SK-N-SH (cell line): ENCODE measurements around the gene EVI5. TPM values are rescaled to one million over a fixed set of nuclear protein-coding genes. Genes with fewer than 3 reads are reported as not detected.

ENCODE experiments used
- CTCF ChIA-PET: fragments of 300-600, 350-600 bp; formaldehyde crosslinking; extraction: SDS; loops from one replicate; lab custom pipeline; 2021; lab: Yijun Ruan, JAX
- POLR2A ChIA-PET: fragments of 350-600 bp; sonication (Branson Sonifier 250); formaldehyde crosslinking; extraction: SDS; loops from one replicate; lab custom pipeline; 2020; ENCODE audit warnings: antibody characterized with exemption, inconsistent platforms; lab: Yijun Ruan, JAX
- DNase-seq: peaks from one replicate; pipeline ENCODE4 v3.0.0; 2012
- H2AFZ ChIP-seq: fragments of 200-600 bp; sonication (generic); 2 replicates; pipeline ENCODE4 v1.8.1; 2016; ENCODE audit warnings: antibody characterized with exemption, mild to moderate bottlenecking, low read depth
- H3F3A ChIP-seq: fragments of 200-600 bp; sonication (generic); replicated peaks from 2 replicates; pipeline ENCODE3; 2016; ENCODE audit warnings: antibody characterized with exemption, mild to moderate bottlenecking; ENCODE audit not compliant: insufficient read depth
- H3K27ac ChIP-seq, 2 experiments: fragments of 200-500 bp in 1 of 2; fragments of 200-600 bp in 1 of 2; sonication (Bioruptor generic) in 1 of 2; sonication (generic), shearing (Covaris generic) in 1 of 2; 2 replicates each; pipeline versions ENCODE4 v1.5.1 to v1.6.1; 2014 to 2016; ENCODE audit warnings: low read depth in 2 of 2, inconsistent platforms in 1 of 2, low read length in 1 of 2, mild to moderate bottlenecking in 1 of 2, mixed read lengths in 1 of 2
- H3K27me3 ChIP-seq: fragments of 200-600 bp; sonication (generic), shearing (Covaris generic); 2 replicates; pipeline ENCODE4 v1.6.1; 2016; ENCODE audit warnings: mixed run types; ENCODE audit not compliant: insufficient read depth
- H3K36me3 ChIP-seq, 2 experiments: fragments of 200-500 bp in 1 of 2; fragments of 200-600 bp in 1 of 2; sonication (Bioruptor generic) in 1 of 2; sonication (generic) in 1 of 2; replicated peaks in 1 of 2; 2 replicates each; pipeline versions ENCODE3 to v1.5.1; 2014 to 2016; ENCODE audit warnings: low read length in 1 of 2, mild to moderate bottlenecking in 1 of 2; ENCODE audit not compliant: insufficient read depth in 2 of 2, control insufficient read depth in 1 of 2
- H3K4me1 ChIP-seq, 2 experiments: fragments of 200-500 bp in 1 of 2; fragments of 200-600 bp in 1 of 2; sonication (Bioruptor generic) in 1 of 2; sonication (generic), shearing (Covaris generic) in 1 of 2; 2 replicates each; pipeline versions ENCODE4 v1.5.1 to v1.6.1; 2014 to 2016; ENCODE audit warnings: low read depth in 1 of 2, low read length in 1 of 2, mixed run types in 1 of 2; ENCODE audit not compliant: insufficient read depth in 2 of 2, control insufficient read depth in 1 of 2
- H3K4me2 ChIP-seq: fragments of 200-600 bp; sonication (generic), shearing (Covaris generic); 2 replicates; pipeline ENCODE4 v1.6.1; 2017; ENCODE audit warnings: mixed run types
- H3K4me3 ChIP-seq, 2 experiments: fragments of 200-500 bp in 1 of 2; fragments of 200-600 bp in 1 of 2; sonication (Bioruptor generic) in 1 of 2; sonication (generic), shearing (Covaris generic) in 1 of 2; 2 replicates each; pipeline versions ENCODE4 v1.5.1 to v1.8.1; 2014 to 2016; ENCODE audit warnings: low read depth in 2 of 2, inconsistent platforms in 1 of 2, low read length in 1 of 2, mild to moderate bottlenecking in 1 of 2, mixed read lengths in 1 of 2, moderate library complexity in 1 of 2
- H3K79me2 ChIP-seq: fragments of 200-600 bp; sonication (generic); 2 replicates; pipeline ENCODE4 v1.8.1; 2017; ENCODE audit warnings: mild to moderate bottlenecking; ENCODE audit not compliant: insufficient read depth
- H3K9ac ChIP-seq: fragments of 200-600 bp; sonication (generic); 2 replicates; pipeline ENCODE4 v1.6.1; 2017; ENCODE audit warnings: mixed run types
- H3K9me2 ChIP-seq: fragments of 200-600 bp; sonication (generic); 2 replicates; pipeline ENCODE4 v1.6.1; 2017; ENCODE audit warnings: mixed run types
- H3K9me3 ChIP-seq: fragments of 200-600 bp; sonication (generic); 2 replicates; pipeline ENCODE4 v1.6.1; 2017; ENCODE audit warnings: mixed run types, mild to moderate bottlenecking, moderate library complexity
- H4K20me1 ChIP-seq: fragments of 200-600 bp; sonication (generic); 2 replicates; pipeline ENCODE4 v1.6.1; 2017; ENCODE audit warnings: mild to moderate bottlenecking, mixed run types; ENCODE audit not compliant: insufficient read depth
- CHD2 ChIP-seq: fragments of 150-350 bp; IDR thresholded peaks from 2 replicates; pipeline ENCODE4 v1.6.1; 2018; ENCODE audit warnings: low read length; ENCODE audit not compliant: partially characterized antibody
- ELF1 ChIP-seq: IDR thresholded peaks from 2 replicates; pipeline ENCODE4 v1.4.0; 2012
- FOXJ3 ChIP-seq: sonication (generic); formaldehyde crosslinking; IDR thresholded peaks from 2 replicates; pipeline ENCODE4 v1.5.1; 2020; ENCODE audit warnings: mild to moderate bottlenecking, missing genetic modification reagents
- FOXM1 ChIP-seq: IDR thresholded peaks from 2 replicates; pipeline ENCODE4 v1.4.0; 2012; ENCODE audit warnings: low read depth, mild to moderate bottlenecking
- GABPA ChIP-seq: IDR thresholded peaks from 2 replicates; pipeline ENCODE4 v1.4.0; 2012; ENCODE audit warnings: low read depth, mild to moderate bottlenecking
- GATA2 ChIP-seq: sonication (generic); formaldehyde crosslinking; IDR thresholded peaks from 2 replicates; pipeline ENCODE4 v1.5.0; 2020; ENCODE audit warnings: mild to moderate bottlenecking, missing genetic modification reagents
- JUND ChIP-seq: IDR thresholded peaks from 2 replicates; pipeline ENCODE4 v1.4.0; 2012
- MXI1 ChIP-seq: IDR thresholded peaks from 2 replicates; pipeline ENCODE4 v1.6.1; 2012; ENCODE audit warnings: mild to moderate bottlenecking, low read depth, low read length, improper control_type of control experiment
- NRF1 ChIP-seq: IDR thresholded peaks from 2 replicates; pipeline ENCODE4 v1.6.1; 2012; ENCODE audit warnings: low read depth, mild to moderate bottlenecking, low read length
- POLR2AphosphoS5 ChIP-seq: IDR thresholded peaks from 2 replicates; pipeline ENCODE4 v1.6.1; 2012; ENCODE audit warnings: low read depth, low read length
- RAD21 ChIP-seq: IDR thresholded peaks from 2 replicates; pipeline ENCODE4 v1.6.1; 2012; ENCODE audit warnings: mild to moderate bottlenecking, low read length
- RCOR1 ChIP-seq: fragments of 150-350 bp; IDR thresholded peaks from 2 replicates; pipeline ENCODE4 v1.6.1; 2017; ENCODE audit warnings: antibody characterized with exemption, low read length
- SIN3A ChIP-seq: IDR thresholded peaks from 2 replicates; pipeline ENCODE4 v1.6.1; 2012; ENCODE audit warnings: low read depth, mild to moderate bottlenecking, low read length, moderate library complexity, borderline replicate concordance
- WGBS: methylation state at CpG from one replicate; pipeline ENCODE4 v1.1.6; 2017; ENCODE audit warnings: low lambda C conversion rate; 5-methylcytosine and 5-hydroxymethylcytosine counted together
- polyA plus RNA-seq, 3 experiments: library from polyadenylated mRNA; depleted of rRNA; stranded (reverse); fragments of >200 nt; gene quantifications; 2 replicates each; pipeline ENCODE4 v1.2.3, GENCODE V29; 2012
- TF ChIP-seq, protein P1 (sequence below): fragments of 200-600 bp; sonication (generic); IDR thresholded peaks from 2 replicates; pipeline ENCODE4 v1.6.1; 2017; ENCODE audit warnings: antibody characterized with exemption, mild to moderate bottlenecking, moderate library complexity
- TF ChIP-seq, protein P2 (sequence below): IDR thresholded peaks from 2 replicates; pipeline ENCODE4 v1.6.1; 2012; ENCODE audit warnings: mild to moderate bottlenecking, low read depth, low read length, moderate library complexity

The EVI5 gene
- polyA plus RNA-seq, 1 of the 3 experiments (the other 2 are of a cell fraction): 5.7 TPM

DNA sequence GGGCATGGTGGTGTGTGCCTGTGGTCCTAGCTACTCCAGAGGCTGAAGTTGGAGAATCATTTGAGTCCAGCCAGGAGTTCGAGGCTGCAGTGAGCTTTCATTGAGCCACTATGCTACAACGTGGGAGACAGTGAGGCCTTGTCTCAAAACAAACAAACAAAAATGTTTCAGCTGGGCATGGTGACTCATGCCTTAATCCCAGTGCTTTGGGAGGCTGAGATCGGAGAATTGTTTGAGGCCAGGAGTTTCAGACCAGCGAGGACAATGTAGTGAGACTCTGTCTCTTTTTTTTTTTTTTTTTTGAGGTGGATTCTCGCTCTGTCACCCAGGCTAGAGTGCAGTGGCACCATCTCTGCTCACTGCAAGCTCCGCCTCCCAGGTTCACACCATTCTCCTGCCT is 41.9 kb upstream of the EVI5 start:
- Histone ChIP-seq H3K4me1 (peaks cover 0 to 2% of the 10 kb centered on the region in 2 experiments; a peak in 1 of 4 replicates), H3K36me3 (no peaks in the 10 kb centered on the region), H3K9ac (no peak overlapping the region), H3K4me3 (no peak overlapping the region), H3K9me2 (no peaks in the 10 kb centered on the region), H3K9me3 (no peaks in the 10 kb centered on the region), H3K79me2 (no peaks in the 10 kb centered on the region), H3K27ac (no peak overlapping the region), H3K4me2 (no peak overlapping the region), H2AFZ (no peak overlapping the region), H3F3A (peaks cover 3% of the 10 kb centered on the region), H3K27me3 (no peaks in the 10 kb centered on the region), H4K20me1 (no peaks in the 10 kb centered on the region)
- TF ChIP-seq RAD21: no peak
- TF ChIP-seq, protein P1, sequence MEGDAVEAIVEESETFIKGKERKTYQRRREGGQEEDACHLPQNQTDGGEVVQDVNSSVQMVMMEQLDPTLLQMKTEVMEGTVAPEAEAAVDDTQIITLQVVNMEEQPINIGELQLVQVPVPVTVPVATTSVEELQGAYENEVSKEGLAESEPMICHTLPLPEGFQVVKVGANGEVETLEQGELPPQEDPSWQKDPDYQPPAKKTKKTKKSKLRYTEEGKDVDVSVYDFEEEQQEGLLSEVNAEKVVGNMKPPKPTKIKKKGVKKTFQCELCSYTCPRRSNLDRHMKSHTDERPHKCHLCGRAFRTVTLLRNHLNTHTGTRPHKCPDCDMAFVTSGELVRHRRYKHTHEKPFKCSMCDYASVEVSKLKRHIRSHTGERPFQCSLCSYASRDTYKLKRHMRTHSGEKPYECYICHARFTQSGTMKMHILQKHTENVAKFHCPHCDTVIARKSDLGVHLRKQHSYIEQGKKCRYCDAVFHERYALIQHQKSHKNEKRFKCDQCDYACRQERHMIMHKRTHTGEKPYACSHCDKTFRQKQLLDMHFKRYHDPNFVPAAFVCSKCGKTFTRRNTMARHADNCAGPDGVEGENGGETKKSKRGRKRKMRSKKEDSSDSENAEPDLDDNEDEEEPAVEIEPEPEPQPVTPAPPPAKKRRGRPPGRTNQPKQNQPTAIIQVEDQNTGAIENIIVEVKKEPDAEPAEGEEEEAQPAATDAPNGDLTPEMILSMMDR: no peak
- no peak for TF ChIP-seq CHD2
- POLR2A ChIA-PET: no interaction called here
- no peak for DNase-seq
- CTCF ChIA-PET: no interaction called here
- WGBS: 76% methylated on average over 6 of the region's 6 CpGs

DNA sequence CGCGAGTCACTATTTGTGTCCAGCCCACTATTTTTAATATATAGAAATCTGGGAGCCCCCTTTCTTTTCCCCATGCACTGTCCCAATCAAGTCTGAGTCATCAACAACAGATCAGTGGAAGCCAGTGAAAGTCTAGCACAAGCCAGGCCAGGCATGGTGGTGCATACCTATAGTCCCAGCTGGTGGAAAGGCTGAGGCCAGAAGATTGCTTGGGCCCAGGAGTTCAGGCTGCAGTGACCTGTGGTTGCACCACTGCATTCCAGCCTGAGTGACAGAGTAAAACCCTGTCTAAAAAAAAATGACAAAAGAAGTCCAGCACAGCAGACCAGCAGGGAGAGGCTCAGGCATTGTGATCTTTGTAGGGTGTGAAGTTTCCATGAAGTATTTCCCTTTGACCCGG is 38.0 kb upstream of the EVI5 start:
- CTCF ChIA-PET: interaction anchor here (1.0 kb wide), 1 partner anchor 9 kb away, joined by 5 read pairs; the partner anchor contains the start of gene RPL5
- H3K9me3 ChIP-seq: no peaks in the 10 kb centered on the region
- H2AFZ ChIP-seq: no peak overlapping the region
- WGBS: 82% methylated on average over 3 of the region's 3 CpGs
- TF ChIP-seq MXI1 (no peak), RCOR1 (no peak), POLR2AphosphoS5 (no peak), GABPA (no peak), FOXJ3 (no peak), SIN3A (no peak), NRF1 (no peak), ELF1 (no peak), GATA2 (no peak), RAD21 (no peak), FOXM1 (no peak), JUND (no peak)
- TF ChIP-seq, protein P2, sequence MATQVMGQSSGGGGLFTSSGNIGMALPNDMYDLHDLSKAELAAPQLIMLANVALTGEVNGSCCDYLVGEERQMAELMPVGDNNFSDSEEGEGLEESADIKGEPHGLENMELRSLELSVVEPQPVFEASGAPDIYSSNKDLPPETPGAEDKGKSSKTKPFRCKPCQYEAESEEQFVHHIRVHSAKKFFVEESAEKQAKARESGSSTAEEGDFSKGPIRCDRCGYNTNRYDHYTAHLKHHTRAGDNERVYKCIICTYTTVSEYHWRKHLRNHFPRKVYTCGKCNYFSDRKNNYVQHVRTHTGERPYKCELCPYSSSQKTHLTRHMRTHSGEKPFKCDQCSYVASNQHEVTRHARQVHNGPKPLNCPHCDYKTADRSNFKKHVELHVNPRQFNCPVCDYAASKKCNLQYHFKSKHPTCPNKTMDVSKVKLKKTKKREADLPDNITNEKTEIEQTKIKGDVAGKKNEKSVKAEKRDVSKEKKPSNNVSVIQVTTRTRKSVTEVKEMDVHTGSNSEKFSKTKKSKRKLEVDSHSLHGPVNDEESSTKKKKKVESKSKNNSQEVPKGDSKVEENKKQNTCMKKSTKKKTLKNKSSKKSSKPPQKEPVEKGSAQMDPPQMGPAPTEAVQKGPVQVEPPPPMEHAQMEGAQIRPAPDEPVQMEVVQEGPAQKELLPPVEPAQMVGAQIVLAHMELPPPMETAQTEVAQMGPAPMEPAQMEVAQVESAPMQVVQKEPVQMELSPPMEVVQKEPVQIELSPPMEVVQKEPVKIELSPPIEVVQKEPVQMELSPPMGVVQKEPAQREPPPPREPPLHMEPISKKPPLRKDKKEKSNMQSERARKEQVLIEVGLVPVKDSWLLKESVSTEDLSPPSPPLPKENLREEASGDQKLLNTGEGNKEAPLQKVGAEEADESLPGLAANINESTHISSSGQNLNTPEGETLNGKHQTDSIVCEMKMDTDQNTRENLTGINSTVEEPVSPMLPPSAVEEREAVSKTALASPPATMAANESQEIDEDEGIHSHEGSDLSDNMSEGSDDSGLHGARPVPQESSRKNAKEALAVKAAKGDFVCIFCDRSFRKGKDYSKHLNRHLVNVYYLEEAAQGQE: no peak
- H3K27ac ChIP-seq: no peak overlapping the region
- H4K20me1 ChIP-seq: no peaks in the 10 kb centered on the region
- POLR2A ChIA-PET: no interaction called here
- no peak overlapping the region for H3K4me3 ChIP-seq
- H3K27me3 ChIP-seq: no peaks in the 10 kb centered on the region
- no peak overlapping the region for H3K4me2 ChIP-seq
- H3K79me2 ChIP-seq: no peaks in the 10 kb centered on the region
- DNase-seq: no peak
- H3K36me3 ChIP-seq: no peaks in the 10 kb centered on the region
- no peaks in the 10 kb centered on the region for H3F3A ChIP-seq
- no peaks in the 10 kb centered on the region for H3K4me1 ChIP-seq
- no peaks in the 10 kb centered on the region for H3K9me2 ChIP-seq
- no peak overlapping the region for H3K9ac ChIP-seq
